Measurements from ENCODE around the gene ZNF543.
"Not testable (repeated sequence)": the region's sequence is repeated elsewhere in the genome, so short reads cannot be mapped to it uniquely, and the experiment has no call there.

The ZNF543 gene

GRCh38 chr19:57321116-57321515 is 844 bp downstream of the ZNF543 start:
- DNase-seq (ENCODE audit: low read depth in 2 of 2) = no peak

DNA sequence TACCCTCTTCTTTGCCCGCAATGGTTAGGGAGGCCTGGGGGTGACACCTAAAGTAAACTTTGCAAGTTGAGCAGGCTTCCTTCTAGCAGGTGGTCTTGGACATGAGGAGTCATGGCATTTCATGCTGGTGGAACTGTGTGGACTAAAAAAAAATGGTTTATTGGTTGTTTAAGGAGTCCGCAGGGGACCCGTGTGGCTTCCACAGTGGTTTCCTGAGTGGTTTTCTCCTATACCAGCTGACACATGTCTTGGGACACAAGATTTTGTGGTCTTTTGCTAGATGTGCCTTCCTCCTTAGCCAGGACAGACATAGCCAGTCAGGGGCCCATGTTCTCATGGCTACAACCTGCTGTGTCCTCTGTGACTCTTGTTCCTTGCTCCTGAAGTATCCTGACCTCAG is 1.5 kb downstream of the ZNF543 start:
- DNase-seq (ENCODE audit: low read depth in 2 of 2) = no peak

GRCh38 chr19:57324992-57325391 is 4.7 kb downstream of the ZNF543 start:
- DNase-seq (ENCODE audit: low read depth in 2 of 2) = no peak

GRCh38 chr19:57327993-57328392 is 7.7 kb downstream of the ZNF543 start:
- no peak for DNase-seq (ENCODE audit: low read depth in 2 of 2)

DNA sequence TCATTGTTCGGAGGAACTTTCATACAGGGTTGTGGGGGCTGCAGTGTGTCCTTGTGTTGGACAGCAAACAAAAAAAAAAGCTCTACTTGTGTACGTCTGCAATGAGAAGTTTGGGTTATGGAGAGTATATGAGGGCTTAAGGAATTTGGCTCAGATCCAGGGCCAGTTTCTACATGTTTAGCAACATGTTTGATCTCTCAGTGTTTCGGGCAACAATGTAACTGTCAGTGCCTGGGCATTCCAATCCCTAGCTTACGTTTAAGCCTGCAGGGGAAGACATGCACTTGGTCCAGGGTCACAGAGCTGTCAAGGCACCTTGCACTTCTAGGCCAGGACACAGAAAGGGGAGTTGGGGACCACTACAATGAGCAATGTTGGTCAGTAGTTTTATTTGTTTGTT is 13.9 kb downstream of the ZNF543 start:
- no peak for DNase-seq (ENCODE audit: low read depth in 2 of 2)

GRCh38 chr19:57338877-57339276 is 18.6 kb downstream of the ZNF543 start:
- no peak for DNase-seq (ENCODE audit: low read depth in 2 of 2)

GRCh38 chr19:57342582-57342981 is 22.3 kb downstream of the ZNF543 start:
- no peak for DNase-seq (ENCODE audit: low read depth in 2 of 2)

GRCh38 chr19:57348136-57348535 is 27.9 kb downstream of the ZNF543 start:
- no peak for DNase-seq (ENCODE audit: low read depth in 2 of 2)

GRCh38 chr19:57350877-57351805 is 30.9 kb downstream of the ZNF543 start, which contains the start of gene ZNF304:
ZNF304 (plus strand) TSS chr19:57351271; CDS start chr19:57351665, 394 bp downstream.
- peak; percentile 71 to 78 for DNase-seq (ENCODE audit: low read depth in 2 of 2)

GRCh38 chr19:57351867-57352266 is 31.6 kb downstream of the ZNF543 start:
- no peak for DNase-seq (ENCODE audit: low read depth in 2 of 2)

- DNase-seq (ENCODE audit: low read depth in 2 of 2) = no peak
Measured at GRCh38 chr19:57355916-57356315, 35.6 kb downstream of the ZNF543 start.

DNA sequence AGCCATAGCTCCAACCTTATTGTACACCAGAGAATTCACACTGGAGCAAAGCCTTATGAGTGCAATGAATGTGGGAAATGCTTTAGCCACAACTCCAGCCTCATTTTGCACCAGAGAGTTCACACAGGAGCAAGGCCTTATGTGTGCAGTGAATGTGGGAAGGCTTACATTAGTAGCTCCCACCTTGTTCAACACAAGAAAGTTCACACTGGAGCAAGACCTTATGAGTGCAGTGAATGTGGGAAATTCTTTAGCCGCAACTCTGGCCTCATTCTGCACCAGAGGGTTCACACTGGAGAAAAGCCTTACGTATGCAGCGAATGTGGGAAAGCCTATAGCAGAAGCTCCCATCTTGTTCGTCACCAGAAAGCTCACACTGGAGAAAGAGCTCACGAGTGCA is 37.1 kb downstream of the ZNF543 start:
- DNase-seq (ENCODE audit: low read depth in 2 of 2) = no peak

GRCh38 chr19:57359300-57359699 is 39.0 kb downstream of the ZNF543 start:
- no peak for DNase-seq (ENCODE audit: low read depth in 2 of 2)

GRCh38 chr19:57362419-57362818 is 42.1 kb downstream of the ZNF543 start:
- DNase-seq (ENCODE audit: low read depth in 2 of 2) = no peak

DNA sequence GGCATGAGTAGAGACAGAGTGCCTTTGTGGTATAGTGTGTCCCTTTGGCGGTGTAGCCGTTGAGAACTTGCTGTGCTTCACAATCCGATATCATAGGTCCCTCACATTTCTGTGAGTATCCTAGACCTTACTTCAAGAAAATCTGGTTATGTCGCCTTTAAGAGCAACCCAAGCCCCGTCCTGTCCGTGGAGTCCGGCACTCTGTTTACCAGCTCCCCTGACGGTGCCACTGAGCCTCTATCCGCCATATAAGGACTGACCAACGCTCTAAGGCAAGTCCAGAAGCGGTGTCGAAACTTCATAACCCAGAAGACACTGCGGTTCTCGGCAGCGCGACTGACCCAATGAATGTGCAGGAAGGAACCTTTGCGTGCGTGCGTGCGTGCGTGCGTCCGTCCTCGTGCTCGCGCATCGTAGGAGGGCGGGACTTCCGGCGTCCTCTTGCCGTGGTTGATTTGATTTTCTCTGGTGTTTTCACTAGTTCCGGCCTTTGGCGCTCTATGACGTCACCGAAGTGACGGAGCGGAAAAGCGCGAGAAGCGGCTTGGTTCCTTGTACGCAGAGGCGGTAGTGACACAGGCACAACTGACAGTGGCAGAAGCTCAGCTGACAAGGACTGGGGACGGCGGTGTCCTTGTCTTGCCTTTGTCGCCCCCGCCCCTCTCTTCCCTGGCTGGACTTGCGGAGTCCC is 42.9 kb downstream of the ZNF543 start, which contains the start of the genes TRAPPC2B and ZNF547:
TRAPPC2B (plus strand) TSS at position 555 of the 691 bp plus-strand sequence. CDS start 1,283 bp downstream, outside the sequence.
ZNF547 (plus strand) TSS at position 555 of the 691 bp plus-strand sequence. CDS start 5,005 bp downstream, outside the sequence.
- peak; percentile 95 to 97 for DNase-seq (ENCODE audit: low read depth in 2 of 2)

GRCh38 chr19:57363688-57364181 is 43.5 kb downstream of the ZNF543 start:
- DNase-seq (ENCODE audit: low read depth in 2 of 2) = no peak

- no peak for DNase-seq (ENCODE audit: low read depth in 2 of 2)
Measured at GRCh38 chr19:57366776-57367175, 46.5 kb downstream of the ZNF543 start.

GRCh38 chr19:57374179-57374578 is 53.9 kb downstream of the ZNF543 start:
- DNase-seq (ENCODE audit: low read depth in 2 of 2) = no peak

GRCh38 chr19:57374647-57375046 is 54.4 kb downstream of the ZNF543 start:
- DNase-seq (ENCODE audit: low read depth in 2 of 2) = not testable (repeated sequence)

- no peak for DNase-seq (ENCODE audit: low read depth in 2 of 2)
Measured at GRCh38 chr19:57376151-57376550, 55.9 kb downstream of the ZNF543 start.

GRCh38 chr19:57377498-57378146 is 57.4 kb downstream of the ZNF543 start:
- DNase-seq (ENCODE audit: low read depth in 2 of 2) = no peak
